Stimulated activated CD8-positive, alpha-beta memory T cell treated with anti-CD3 and anti-CD28 coated beads, Interleukin-4, amount 100 ng/mL, for 48 hours (primary cell): Measurements from ENCODE around the gene MAF.

Experiments
- DNase-seq: peaks from one replicate; pipeline ENCODE4 v3.0.0-alpha.2; 2020

Gene MAF

DNA sequence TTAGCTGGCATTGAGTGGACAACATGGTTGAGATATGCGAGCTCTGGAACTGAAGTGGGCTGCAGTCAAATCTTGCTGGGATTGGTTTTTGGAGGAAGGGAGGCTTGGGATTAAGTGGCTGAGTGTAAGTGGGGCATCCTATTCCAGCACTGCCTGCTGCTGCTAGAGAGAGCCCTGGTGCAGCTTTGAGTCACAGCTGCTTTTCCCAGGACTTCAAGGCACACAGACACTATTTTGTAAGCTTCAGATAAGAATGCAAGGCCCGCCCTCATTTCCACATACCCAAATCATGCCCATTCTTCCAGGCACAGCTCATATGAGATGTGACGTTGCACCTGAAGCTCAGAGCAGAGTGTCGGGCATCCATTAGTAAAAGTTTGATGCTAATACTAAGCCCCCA, 10.2 kb upstream of the MAF start:
- no peak for DNase-seq

DNA sequence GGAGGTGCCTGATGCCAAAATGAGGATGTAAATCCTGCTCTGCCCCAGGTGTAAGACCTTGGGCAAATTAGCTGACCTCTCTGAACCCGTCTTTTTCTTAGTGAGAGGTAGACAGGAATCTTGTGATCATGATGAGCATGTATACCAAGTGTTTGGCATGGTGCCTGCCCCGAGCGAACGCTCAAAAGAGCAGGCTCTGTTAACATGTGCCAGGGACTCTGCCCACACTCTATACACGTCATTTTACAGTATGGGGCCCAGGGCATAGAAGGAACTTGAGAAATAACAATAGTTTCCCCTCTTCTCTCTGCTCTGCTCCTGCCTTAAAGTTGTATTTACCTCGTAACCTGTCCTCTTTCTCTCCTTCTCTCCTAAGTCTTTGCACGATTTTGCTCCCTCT, 9.3 kb upstream of the MAF start:
- no peak for DNase-seq

DNA sequence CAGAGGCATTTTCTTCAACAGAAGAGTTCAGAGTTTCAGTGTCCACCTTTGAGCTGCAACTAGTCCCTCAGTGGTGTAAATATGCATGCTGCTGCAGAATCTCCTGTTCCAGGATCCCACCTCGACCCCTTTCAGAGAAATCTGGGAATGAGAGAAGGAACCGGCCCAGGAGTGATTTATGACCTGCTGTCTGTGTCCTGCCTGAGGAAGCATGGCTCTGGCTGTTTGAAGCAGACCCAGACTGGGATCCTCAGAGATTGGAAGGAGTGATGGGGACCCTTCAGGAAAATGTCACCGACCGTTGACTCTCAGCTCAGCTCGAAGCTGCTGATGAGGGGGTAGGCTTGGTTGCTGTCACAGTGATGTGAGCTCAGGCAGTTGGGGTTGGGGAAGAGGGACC, 8.4 kb upstream of the MAF start:
- DNase-seq = no peak

DNA sequence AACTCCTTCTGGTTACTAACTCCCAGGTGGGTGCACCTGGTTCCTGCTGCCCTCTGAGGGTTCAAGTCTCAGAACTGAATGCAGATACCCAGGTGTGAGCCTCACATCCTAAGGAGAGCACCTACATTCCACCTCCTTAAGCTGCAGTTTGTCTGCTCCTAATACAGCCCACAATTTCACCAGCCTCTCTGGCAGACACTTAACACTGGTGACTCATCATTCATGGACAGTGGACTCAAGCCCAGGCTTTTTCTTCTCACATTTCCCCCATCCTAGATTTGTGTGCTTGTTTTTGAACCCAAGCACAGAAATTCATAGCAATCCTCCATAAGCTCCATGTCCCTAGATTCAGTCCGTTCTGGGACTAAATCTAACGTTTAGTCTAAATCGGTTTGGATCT, 7.0 kb upstream of the MAF start:
- DNase-seq = no peak

DNA sequence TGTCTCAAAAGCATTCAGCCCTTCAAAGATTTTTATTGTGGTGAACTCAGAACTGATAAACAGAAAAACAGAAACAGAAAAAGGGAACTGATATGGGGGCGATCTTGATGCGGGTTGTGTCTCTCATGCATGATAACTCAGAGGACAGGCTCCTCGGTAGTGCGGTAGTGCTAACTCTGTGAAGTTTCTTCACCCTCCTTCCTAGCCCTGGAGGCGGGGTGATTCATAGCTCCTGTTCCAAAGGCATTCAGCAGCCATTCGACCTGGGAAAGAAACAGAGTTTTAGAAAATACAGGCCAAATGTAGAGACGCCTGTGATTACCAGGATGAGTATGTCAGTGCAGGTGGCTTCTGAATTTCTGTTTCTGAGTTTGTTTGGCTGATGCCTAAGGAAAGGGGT, 5.5 kb upstream of the MAF start:
- peak; percentile 47 for DNase-seq

DNA sequence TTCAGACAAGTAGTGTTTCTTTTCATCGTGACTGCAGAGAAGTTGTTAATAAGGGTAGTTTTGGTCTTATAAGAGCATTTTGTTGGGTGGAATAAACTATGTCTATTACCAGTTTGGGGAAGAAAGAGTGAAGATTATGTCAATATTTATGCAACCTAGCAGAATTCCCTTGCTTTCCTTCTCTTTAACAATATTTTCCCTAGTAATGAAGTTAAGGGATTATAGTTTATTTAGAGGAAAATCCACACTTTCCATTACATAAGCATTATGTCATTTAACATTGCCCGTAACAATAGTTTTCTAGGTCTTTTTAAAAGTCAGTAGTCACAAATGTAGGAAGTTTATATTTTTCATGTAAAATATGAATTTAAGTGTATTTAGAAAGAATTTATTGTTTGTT, 2.5 kb upstream of the MAF start:
- no peak for DNase-seq

DNA sequence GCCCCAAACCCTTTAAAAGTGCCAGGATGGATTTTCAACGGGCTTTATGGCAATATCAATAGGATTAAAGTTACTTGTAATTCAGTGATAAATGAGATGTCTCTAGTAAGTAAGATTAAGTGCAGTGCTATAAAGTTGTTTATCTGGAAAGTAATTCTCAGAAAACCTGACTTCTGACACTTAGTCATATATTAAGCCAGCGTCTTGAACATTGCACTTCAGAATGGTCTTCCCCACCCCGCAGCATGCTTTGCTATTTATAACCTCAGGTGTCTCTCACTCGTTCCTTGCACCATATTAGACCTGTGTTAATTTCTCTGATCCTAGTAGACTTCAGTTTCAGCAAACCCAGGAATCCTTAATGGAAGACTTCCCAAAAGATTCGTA, 2.1 kb upstream of the MAF start:
- no peak for DNase-seq

DNA sequence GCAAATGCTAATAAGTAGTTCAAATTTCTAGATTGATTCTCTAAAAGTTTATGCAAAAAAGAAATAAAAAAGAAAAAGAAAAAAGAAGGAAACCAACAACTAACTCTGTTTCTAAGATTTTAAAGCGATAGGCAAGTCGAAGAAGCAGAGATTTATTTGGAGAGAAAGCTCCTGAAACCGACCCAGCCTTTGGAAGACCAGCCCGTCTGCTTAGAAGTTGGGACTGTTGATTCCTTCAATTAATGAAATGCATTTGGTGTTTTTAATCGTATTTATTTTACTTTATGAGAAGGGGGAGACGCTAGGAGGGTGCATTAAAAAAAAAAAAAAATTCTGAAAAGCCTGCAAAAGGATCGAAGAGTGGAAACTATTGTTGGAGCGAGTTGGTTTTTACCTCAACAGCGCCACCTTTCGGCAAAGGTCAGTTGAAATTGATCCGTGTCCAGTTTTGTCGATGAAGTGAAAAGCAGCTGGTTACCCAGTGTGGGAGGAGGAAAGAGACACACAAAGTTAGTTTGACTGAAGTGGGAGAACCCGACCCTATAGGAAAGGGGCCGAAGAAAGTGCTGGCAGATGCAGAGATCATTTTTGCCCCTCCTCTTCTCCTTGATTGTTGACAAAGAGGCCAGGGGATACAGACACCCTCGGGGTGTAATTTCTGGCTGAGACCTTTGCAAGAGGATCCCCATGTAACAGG, 1.5 kb upstream of the MAF start:
- DNase-seq = peak; percentile 92

DNA sequence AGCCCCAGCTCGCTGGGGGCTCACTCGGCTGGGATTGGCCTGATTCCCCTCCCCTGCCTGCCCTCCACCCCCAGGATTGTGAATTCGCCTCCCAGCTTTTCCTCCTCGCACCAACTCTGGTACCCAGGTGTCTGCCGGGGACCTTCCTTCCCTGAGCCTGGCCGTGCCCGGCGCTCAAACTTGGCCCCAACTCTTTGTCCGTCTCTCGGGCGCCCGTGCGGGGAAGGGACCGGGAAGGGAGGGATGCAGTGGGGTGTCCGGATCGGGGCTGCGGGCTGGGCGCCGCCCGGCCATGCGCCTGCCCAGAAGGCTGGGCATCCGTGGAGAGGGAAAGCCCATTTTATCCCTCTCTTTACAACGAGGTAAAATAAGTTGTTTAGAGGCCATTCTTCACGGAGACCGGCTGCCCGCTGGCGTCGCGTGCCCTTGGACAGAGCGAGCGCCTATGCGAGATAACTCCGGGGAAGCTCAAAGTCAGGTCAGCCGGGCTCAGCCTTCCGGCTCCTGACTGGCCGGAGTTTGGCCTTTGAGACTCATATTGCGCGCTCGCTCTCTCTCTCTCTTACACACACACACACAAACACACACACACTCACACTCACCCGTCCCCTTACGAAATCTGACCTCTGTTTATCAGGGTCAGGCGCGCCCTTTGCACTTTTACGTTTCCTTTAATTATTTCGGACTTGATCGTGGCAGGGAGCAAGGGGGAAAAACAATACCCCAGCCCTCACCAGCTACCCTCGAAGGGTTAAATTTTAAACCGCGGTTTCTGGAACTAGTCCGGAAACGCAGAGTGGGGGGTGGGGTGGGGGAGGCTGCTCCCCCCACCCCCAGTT, 774 bp upstream of the MAF start:
- peak; percentile 47 for DNase-seq

DNA sequence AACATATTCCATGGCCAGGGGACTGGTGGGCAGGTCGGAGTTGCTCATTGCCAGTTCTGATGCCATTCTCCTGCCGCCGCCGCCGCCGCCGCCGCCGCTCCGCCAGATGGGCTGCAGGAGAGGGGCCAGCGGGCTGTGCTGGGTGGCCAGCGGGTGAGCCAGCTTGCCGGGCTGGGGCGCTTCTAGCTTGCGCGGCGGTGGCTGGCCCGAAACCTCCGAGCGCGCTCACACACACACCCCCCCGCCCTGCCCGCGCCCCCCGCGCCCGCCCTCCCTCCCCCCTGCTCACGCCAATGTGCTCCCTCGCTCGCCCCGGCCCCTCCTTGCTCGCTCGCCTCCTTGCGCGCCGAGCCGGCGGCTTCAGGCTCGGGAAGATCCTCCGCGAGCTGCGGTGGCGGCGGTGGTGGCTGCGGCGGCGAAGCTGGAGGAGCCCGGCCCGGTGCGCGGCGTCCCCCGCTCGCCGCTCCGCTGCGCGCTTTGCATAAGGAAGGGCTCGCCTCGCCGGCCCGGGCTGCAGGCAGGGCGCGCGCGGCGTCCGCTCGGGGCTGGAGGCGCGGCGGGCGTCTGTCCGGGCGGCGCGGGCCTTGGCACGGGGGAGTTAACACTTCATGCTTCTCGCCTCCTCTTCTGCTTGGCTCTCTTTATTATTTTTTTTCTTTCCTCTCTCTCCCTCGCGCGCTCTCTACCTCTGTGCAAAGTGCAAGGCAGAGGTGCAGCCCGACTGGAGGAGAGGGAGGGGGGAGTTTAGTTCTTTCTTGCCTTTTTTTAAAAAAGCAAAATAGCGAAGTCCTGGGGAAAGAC, 500 bp downstream of the MAF start:
- no peak for DNase-seq

DNA sequence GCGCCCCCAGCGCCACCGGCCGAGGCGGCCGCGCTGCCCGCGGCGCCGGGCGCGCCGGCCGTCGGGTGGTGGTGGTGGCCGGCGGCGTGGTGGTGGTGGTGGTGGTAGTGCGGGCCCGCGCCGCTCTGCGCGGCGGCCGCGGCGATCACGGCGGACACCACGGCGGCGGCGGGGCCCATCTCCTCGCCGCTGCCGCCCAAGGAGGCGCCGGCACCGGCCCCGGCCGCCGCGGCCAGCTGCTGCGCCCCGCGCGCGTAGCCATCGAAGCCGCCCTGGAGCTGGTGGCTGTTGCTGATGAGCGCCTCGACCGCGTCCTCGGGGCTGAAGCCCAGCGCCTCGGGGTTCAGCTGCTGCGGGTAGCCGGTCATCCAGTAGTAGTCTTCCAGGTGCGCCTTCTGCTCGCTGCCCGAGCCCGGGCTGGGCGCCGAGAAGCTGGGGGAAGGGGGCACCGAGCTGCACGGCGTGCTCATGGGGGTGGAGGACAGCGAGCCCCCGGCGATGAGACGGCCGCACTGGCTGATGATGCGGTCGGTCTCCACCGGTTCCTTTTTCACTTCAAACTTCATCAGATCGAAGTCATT, 1.2 kb downstream of the MAF start:
- peak; percentile 53 for DNase-seq

DNA sequence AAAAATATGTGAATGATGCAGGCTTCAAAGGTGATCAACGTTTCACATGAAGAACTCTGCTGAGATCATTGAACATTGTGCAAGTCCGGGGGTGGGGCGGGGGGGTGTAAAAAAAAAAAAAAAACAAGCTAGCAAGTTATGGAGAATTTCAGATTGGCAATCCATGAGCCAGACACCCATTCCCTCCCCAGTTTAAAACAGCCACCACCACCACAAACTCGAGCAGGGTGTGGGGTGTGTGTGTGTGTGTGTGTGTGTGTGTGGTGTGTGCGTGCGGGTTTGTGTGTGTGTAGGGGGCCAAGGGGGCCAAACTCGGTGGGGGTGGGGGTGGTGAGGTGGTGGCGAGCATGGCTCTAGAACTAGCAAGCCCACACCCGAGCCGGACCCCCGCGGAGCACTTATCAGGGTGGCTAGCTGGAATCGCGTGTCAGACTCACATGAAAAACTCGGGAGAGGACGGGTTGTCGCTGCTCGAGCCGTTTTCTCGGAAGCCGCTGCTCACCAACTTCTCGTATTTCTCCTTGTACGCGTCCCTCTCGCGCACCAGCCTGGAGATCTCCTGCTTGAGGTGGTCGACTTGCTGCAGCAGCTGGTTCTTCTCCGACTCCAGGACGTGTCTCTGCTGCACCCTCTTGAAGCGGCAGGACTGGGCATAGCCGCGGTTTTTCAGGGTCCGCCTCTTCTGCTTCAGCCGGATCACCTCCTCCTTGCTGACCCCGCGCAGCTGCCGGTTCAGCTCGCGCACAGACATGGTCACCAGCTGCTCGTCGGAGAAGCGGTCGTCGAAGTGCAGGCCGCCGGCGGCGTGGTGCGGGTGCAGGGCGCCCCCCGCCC, 2.0 kb downstream of the MAF start:
- DNase-seq = peak; percentile 60

DNA sequence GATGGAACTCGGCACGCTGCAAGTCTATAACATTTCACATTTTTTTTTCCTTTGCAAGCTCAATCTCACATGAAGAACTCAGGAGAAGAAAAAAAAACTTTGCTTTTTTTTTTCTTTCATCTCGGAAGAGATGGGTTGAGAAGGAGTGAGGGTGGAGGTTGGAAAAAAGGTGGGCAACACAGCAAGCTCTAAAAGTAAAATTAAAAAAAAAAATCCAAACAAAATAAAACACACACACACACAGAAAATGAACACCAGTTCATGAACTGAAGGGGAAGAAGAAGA, 2.5 kb downstream of the MAF start:
- no peak for DNase-seq

DNA sequence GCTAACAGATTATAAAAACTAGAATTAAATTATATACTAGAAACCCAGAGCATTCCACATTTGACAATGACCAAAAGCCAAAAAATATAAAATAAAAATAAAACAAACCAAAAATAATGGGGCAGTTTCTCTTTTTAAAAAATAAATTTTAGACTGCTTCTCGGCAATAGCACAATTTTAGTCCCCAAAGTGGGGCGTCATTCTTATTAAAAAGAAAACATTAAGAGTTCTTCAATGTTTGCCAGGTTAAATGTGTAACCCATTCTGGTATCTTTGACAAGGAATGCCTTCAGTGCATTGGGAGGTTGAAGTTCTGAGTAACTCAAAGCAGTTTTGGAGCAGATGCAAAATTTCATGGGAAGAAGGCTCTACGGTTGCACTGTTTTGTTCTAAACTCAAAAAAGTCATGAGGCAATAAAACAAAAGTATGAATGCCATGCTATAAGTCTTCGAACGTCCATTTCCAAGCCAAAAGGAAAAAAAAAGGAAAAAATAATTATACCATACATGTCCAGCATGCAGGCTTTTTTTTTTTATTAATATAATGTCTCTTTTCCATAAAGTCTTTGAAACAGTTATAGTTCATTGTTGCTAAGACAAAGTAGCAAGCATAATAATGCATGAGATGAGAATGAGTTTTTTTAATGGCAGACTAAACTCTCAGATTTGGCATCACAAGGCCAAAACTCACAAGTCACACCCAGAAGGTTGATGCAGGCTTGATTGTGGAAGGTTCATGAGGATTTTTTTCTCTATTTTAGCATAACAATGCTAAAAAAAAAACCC, 3.1 kb downstream of the MAF start:
- no peak for DNase-seq

DNA sequence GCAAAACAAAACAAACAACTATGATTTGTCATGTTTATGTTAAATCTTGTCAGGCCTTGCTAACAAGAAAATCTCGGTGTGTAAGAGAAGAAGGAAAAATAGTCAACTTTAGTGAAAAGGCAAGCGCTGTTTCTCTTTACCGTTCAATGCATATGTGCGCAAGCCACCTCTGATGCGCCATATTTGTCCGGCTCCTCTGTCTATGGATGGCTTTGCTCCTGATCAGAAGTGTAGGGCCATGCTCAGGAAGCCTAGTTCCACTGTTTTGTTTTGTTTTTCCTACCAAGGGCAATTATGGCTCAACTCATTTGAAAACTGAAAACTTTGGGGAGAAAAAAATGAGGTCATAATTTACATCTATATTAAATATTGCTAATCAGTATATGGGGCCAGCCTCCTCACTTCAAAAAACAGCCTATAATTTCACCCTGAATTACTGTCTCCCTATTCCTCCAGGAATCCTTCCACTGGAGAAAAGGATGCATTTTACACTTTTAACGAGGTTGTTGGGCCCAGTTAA, 4.5 kb downstream of the MAF start:
- DNase-seq = no peak

DNA sequence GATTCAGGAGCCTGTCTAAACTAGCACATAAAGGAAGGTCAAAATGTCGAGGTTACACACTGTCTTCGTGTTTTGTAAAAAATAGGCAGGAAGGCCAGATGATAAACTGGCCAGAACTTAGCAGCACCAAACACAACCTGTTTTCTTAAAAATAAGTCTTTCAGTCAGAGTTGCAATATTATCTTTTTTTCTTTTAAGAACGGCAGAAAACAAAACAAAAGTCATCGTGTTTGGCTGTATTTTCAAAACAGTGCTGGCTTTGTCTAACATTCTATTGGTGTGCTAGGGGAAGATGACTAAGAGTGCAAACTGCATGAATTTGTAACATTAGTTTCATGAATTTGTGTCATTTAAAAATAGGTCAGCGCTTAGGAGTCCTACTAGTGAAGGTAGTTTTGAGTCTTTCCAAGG, 5.3 kb downstream of the MAF start:
- no peak for DNase-seq

DNA sequence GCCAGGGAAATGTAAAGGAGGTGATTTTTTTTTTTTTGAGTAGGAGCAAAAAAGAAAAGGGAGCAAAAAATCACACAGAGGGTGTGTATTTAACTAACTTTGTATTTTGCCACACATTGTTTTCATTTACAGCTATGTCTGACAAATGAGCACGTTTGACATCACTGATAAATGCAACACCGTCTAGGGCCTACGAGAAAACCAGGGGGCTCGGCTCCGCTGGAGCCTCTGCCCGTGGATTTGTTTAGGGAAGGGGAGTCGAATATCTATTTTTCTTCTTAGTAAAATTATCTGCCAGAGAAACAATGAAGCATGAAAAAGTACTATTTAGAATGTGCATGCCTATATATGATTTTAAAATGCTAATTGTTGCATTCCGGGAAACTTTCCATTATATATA, 6.8 kb downstream of the MAF start:
- no peak for DNase-seq

DNA sequence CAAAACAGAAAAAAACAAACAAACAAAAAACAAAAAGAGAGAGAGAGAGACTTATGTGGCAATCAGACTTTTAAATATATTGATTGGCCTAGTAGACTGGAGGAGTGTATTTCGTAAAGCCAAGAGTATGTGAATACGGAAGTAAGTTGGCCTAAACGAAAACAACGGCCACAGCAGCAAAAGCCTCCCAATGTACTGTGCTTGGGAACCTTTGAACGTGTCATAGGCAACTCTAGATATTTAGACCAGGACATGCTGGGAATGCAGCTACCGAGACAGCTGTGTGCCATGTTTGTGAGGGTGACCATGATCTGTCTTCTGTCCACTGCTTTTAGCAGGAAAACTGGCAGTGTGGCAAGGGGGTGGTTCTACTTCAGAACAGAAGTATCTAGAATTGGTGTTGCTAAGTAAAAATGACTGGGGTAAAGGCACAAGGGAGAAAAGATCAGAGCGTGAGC, 7.4 kb downstream of the MAF start:
- DNase-seq = no peak

DNA sequence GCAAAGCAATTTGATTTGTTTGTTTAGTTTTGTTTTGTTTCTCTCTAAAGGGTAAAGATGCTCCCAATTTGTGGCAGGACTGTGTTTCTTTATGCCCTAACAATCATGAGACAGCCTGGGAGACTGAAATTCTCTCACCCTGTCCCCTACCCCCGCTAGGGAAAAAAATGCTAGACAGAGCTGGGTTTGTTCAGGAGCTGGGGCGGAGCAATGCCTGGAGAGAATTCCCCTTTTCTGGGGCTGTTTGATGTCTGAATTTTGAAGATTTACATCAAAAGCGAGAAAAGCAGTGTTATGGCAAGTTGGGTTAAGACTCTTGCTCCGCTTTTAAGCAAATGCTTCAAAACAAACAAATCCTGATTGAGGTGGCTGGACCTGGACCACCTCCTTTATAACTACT, 8.4 kb downstream of the MAF start:
- no peak for DNase-seq

DNA sequence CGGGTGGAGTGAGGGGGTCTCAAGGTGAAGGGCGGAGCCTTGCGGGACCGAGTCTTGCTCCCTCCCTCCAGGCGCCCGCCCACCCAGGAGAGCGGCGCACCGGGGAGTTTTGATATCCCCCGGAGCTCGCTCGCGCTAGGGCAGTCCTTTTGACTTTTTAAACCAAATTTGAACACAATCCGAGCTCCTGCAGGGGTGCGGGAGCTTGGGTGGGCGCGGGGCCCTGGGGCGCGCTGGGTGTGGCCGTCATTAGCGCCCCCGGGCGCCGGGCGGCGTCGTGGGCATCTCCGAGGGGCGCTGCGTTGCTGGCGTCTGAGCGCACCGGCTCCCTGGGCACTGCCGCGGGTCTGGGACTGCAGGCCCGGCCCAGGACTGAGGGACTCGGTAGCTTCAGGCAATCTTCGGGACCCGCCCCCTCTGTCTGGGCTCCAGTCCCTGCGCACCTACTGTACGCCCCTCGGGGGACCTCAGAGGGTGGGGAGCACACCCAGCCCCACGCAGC, 10.9 kb downstream of the MAF start:
- DNase-seq = no peak

DNA sequence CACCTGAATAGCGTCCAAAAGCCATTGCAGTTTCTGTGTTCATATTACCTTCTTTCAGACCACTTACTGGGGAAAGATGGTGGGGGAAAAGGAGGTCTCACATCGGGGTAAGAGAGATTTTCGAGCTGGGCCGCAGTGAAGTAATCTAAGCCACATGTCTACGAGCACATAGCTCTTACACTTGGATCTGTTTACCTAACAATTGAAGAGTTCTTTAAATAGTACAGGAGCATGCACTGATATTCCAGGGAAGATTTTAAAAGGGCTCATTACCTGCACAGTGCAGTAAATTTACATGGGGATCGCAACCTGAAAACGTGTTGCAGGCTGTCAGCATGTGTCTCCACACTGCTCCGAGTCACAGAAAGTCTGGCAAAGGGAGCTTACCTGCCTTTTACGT, 12.6 kb downstream of the MAF start:
- no peak for DNase-seq
